Kidney tubule cell (primary cell): ENCODE results near the gene RHNO1.
A peak's percentile ranks its signal among the peaks of the same experiment; 100 is the strongest.
"Not testable (repeated sequence)": the region's sequence is repeated elsewhere in the genome, so short reads cannot be mapped to it uniquely, and the experiment has no call there.

Source experiments
- DNase-seq: peaks from one replicate; pipeline ENCODE4 v3.0.0-alpha.2; 2018; ENCODE audit warnings: low spot score

RHNO1 gene

DNA sequence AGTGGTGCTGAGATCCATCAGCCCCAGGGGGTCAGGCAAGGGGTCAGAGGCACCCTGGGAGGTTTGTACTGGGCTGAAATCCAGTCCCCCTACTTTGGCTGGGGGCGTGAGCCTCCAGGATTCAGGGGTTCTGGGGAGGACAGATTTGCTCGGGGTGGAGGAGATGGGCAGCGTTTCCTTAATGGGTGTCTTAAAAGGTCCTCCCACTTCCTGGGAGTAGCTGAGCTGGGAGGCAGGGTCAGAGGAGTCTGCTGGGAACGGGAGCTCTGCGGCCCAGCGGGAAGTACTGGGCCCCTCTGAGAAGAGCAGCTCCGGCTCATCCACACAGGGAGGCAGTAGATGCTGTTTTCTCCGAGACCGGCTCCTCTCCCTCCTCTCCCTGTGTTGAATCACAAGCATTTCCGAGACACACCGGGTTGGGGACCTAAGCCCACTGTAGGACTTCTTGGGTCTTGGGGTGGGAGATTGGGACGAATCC, 18.0 kb upstream of the RHNO1 start:
- DNase-seq, result no peak

GRCh38 chr12:2860170-2860569, 16.9 kb upstream of the RHNO1 start:
- DNase-seq, result no peak

- no peak for DNase-seq
Measured at GRCh38 chr12:2862876-2863275, 14.1 kb upstream of the RHNO1 start.

DNA sequence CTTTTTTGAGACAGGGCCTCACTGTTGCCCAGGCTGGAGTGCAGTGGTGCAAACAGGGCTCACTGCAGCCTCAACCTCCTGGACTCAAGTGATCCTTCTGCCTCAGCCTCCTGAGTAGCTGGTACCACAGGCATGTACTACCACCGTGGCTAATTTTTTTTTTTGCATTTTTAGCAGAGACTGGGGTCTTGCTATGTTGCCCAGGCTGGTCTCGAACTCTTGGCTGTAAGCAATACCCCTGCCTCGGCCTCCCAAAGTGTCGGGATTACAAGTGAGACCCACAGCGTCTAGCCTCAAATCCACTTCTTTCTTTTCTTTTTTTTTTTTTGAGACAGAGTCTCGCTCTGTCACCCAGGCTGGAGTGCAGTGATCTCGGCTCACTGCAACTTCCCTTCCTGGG, 13.6 kb upstream of the RHNO1 start:
- not testable (repeated sequence) for DNase-seq

GRCh38 chr12:2864198-2864597, 12.8 kb upstream of the RHNO1 start:
- DNase-seq, result no peak

DNA sequence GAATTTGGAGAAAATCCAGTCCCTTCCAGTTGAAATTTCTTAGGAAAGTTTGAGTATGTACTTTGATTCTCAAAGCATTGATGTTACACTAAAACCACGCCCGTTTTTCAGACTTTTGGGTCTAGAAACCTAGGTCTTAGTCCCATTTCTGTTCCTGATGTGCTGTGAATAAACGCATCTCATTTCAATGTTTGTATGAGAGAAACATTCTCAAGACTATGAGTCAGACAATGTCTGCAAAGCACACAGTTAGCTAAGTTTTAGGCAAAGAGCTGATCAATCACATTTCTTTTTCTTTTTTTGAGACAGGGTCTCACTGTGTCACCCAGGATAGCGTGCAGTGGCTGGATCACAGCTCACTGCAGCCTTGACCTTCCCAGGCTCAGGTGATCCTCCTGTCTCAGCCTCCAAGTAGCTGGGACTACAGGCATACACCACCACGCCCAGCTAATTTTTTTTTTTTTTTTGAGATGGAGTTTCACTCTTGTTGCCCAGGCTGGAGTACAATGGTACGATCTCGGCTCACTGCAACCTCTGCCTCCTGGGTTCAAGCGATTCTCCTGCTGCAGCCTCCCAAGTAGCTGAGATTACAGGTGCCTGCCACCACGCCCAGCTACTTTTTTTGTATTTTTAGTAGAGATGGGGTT, 7.9 kb upstream of the RHNO1 start:
- DNase-seq, result peak; percentile 13

- peak; percentile 46 for DNase-seq
Measured at GRCh38 chr12:2876431-2877046, 484 bp upstream of the RHNO1 start.

DNA sequence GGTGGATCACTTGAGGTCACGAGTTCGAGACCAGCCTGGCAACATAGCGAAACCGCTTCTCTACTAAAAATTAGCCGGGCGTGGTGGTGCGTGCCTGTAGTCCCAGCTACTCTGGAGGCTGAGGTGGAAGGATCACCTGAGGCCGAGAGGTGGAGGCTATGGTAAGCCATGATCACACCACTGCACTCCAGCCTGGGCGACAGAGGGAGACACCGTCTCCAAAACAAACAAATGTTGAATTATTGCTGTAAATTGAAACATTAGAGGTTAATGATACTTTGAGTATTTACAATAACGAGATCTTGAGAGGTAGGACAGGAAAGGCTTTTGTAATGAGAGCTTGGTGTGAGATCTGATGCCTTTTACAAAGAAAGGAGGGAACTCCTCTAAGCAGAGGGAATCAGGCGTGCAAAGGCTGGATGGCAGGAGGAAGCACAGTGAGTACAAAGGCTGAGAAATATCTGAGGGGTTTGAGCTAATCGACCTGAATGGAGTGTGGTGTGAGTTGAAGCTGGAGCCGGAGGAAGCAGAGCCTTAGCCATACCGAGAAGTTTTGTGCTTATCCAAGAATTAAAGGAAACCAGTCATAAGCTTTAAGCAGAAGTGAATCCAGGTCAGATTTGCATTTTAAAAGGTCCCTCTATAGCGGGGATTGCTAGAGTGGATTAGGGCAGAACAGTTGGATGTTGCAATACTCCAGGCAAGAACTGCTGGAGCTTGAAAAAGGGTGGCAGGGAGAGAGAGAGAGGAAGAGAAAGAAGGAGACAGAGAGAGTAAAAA, 1.1 kb downstream of the RHNO1 start:
- peak; percentile 49 for DNase-seq

DNA sequence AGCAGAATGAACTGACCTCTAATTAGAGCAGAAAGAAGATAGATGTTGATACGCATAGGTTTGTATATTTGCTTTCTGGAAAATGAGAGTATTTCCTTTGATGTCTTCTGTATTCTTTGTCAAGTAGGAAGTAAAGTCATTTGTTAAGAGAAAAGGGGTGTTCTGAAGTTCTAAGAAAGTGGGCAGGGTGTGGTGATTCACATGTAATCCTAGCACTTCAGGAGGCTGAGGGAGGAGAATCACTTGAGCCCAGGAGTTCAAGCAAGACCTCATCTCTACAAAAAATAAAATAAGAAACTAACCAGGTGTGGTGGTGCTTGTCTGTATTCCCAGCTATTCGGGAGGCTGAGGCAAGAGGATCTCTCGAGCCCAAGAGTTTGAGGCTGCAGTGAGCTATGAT, 2.8 kb downstream of the RHNO1 start:
- no peak for DNase-seq

- peak; percentile 46 for DNase-seq
Measured at GRCh38 chr12:2884810-2885209, 7.8 kb downstream of the RHNO1 start.

DNA sequence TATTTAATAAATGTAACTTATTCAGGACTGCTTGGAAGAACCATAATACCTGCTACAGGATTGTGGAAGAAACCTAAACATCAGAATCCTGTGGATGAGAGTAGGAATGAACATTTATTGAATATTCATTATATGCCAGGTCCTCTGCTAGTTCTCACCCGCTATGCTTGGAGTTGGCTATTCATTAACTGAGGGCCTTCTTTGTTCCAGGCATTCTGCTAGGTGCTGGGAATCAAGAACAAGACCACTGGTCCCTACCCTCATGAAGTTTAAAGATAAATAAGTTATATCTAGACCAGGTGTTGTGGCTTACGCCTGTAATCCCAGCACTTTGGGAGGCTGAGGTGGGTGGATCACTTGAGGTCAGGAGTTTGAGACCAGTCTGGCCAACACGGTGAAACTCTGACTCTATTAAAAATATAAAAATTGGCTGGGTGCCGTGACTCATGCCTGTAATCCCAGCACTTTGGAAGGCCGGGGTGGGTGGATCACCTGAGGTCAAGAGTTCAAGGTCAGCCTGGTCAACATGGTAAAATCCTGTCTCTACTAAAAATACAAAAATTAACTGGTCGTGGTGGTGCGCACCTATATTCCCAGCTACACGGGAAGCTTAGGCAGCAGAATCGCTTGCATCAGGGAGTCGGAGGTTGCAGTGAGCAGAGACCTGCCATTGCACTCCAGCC, 9.9 kb downstream of the RHNO1 start:
- DNase-seq, result no peak

DNA sequence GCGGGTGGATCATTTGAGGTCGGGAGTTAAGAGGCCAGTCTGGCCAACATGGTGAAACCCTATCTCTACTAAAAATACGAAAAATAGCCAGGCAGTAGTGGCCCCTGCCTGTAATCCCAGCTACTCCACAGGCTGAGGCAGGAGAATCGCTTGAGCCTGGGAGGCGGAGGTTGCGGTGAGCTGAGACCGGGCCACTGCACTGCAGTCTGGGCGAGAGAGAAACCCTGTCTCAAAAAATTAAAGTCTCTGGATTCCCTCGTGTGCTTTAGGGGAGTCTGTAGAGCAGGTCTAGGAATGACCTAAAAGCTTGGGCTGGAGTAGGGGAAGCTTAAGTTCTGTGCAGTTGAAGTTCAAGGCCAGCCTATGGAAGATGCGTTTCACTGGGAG, 13.0 kb downstream of the RHNO1 start:
- no peak for DNase-seq

DNA sequence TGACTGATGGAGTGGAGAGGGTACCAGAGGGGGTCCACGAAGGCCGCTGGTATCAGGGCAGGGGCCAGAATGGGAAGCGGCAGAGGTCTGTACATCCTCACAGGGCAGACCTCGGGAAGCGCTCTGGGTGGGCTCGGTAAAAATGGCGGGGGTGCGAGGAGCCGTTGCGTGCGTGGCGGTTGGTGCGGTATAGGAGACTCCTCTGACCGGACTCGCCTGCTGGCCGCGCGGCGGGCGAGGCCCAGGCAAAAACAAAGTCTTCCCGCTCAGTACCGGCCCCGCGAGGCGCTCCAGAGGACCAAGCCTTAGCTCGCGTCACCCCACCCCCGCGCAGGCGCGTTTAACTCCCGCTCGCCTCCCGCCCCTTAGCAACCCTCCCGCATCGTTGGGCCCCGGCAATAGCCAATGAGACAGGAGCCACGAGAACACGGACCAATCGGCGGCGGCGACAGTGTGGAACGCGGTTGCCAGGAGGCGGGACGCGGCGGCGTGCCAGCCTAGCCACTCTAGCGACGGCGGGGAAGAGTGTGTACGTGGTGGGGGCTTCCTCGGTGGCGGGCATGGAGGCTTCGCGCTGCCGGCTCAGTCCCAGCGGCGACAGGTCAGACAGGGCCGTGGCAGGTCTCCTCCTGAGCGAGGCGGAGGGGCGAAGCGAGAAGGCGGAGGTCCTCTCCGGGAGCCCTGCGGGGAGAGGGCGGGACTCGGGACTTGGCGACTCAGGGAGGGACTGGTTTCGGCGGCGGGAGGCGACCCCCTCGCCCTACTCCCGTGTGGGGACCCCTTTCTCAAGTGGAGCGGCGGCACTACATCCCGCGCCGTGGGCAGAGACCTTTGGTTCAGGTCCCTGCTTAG, 13.6 kb downstream of the RHNO1 start, which contains the start of gene TULP3:
TULP3 (plus strand) TSS at position 504 of the 852 bp plus-strand sequence; CDS start at position 561, 57 bp downstream.
- peak; percentile 97 for DNase-seq

GRCh38 chr12:2891240-2892053, 14.4 kb downstream of the RHNO1 start:
- DNase-seq, result peak; percentile 64

- no peak for DNase-seq
Measured at GRCh38 chr12:2892246-2892645, 15.2 kb downstream of the RHNO1 start.

DNA sequence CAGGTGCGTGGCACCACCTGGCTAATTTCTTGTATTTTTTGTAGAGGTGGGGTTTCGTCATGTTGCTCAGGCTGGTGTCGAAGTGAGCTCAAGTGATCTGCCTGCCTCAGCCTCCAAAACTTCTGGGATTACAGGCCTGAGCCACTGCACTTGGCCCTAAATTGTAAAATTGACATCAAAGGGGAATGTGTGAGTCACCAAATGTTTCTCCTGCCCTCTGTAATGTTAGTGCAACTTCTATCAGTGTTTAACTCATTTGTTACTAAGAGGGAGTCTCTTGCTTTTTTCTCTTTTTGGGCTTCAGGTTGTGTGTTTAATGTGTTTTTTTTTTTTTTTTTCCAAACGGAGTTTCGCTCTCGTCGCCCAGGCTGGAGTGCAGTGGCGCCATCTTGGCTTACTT, 16.0 kb downstream of the RHNO1 start:
- peak; percentile 65 for DNase-seq

- no peak for DNase-seq
Measured at GRCh38 chr12:2895051-2895451, 18.0 kb downstream of the RHNO1 start.

GRCh38 chr12:2895511-2895910, 18.5 kb downstream of the RHNO1 start:
- DNase-seq, result no peak

- no peak for DNase-seq
Measured at GRCh38 chr12:2897418-2897817, 20.4 kb downstream of the RHNO1 start.

DNA sequence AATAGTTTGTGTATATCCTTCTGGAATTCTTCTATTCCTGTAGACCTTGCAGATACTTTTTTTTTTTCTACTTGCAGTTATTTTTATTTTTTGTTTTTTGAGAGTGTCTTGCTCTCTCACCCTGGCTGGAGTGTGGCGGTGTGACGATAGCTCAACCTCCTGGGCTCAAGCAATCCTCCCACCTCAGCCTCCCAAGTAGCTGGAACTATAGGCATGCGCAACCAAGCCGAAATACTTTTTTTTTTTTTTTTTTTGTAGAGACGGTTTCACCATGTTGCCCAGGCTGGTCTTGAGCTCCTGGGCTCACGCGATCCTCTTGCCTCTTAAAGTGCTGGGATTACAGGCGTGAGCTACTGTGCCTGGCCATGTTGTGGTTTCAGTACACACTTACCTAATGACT, 23.6 kb downstream of the RHNO1 start:
- DNase-seq, result no peak
